Stimulated activated naive CD8-positive, alpha-beta T cell treated with anti-CD3 and anti-CD28 coated beads, Interleukin-15, Interleukin-2, amounts not matched to agents 100 ng/mL and 50 ng/mL, for 24 hours (primary cell): Measurements from ENCODE around the gene PPP1R10.
"Not testable (repeated sequence)": the region's sequence is repeated elsewhere in the genome, so short reads cannot be mapped to it uniquely, and the experiment has no call there.

Source experiments
- H3K27ac Mint-ChIP-seq: one replicate; pipeline ENCODE4 v1.8.0; 2021; ENCODE audit warnings: mild to moderate bottlenecking, mixed read lengths
- H3K27me3 Mint-ChIP-seq: one replicate; pipeline ENCODE4 v1.8.0; 2021; ENCODE audit warnings: mixed read lengths
- H3K36me3 Mint-ChIP-seq: one replicate; pipeline ENCODE4 v1.8.0; 2021; ENCODE audit warnings: low read depth, mixed read lengths
- H3K4me1 Mint-ChIP-seq: one replicate; pipeline ENCODE4 v1.8.0; 2021; ENCODE audit warnings: low read depth, mixed read lengths
- H3K4me3 Mint-ChIP-seq: one replicate; pipeline ENCODE4 v1.8.0; 2021; ENCODE audit warnings: mild to moderate bottlenecking, mixed read lengths
- H3K9me3 Mint-ChIP-seq: one replicate; pipeline ENCODE4 v1.8.0; 2021; ENCODE audit warnings: mixed read lengths

Gene PPP1R10

DNA sequence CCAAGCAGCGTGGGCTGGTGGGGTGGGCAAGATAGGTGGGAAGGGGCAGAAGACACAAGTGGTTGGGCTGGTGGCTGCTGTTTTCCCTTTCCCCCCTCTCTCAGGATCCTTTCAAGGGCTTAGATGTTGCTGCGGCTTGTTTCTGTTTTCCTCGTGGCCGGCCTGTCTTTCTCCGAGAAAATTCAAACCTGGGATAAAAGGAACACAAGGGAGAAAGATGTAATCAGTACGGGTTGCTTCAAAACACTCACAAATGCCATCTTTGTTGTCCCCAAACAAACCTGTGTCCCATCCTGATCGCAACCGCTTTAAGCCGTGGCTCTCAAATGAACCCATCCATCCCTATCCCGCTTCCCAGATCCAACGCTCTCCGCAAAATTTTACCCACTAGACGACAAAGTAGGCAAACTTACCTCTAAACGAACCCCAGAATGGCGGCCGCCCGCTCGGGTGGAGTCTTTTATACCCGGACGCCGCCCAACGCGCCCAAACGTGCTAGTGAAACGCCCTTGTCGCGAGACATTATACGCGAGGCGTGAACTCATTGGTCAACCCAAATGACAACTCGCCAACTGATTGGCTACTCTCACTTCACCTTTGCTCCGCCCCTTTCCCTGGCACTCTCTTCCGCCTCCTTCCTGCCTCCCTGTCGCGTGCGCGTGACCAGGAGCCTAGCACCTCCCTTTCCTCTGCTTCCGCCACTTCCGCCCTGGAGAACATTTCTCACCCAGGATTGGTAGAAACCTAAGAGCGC is at the start of gene PPP1R10:
PPP1R10 (minus strand) TSS at position 433 of the 754 bp plus-strand sequence. CDS start 7,299 bp downstream, outside the sequence.
- Mint-ChIP-seq H3K4me1 (peaks cover 59% of the 10 kb centered on the region), H3K36me3 (peaks cover 76% of the 10 kb centered on the region), H3K27ac (peak within 1 kb of the TSS; percentile 99), H3K9me3 (no peaks in the 10 kb centered on the region), H3K4me3 (peak within 1 kb of the TSS; percentile 96), H3K27me3 (peaks cover 3% of the 10 kb centered on the region)

- H3K27ac Mint-ChIP-seq: peak overlapping the region; percentile 66
- not testable (repeated sequence) for H3K4me3 Mint-ChIP-seq, H3K9me3 Mint-ChIP-seq, H3K27me3 Mint-ChIP-seq
- H3K4me1 Mint-ChIP-seq: peaks cover 22% of the 10 kb centered on the region
- H3K36me3 Mint-ChIP-seq: peaks cover 64% of the 10 kb centered on the region
These were observed 49.3 kb upstream of the PPP1R10 start for GRCh38 chr6:30666300-30666699.

GRCh38 chr6:30664994-30665767 is 48.1 kb upstream of the PPP1R10 start:
- no peak overlapping the region for H3K27ac Mint-ChIP-seq
- no peak overlapping the region for H3K4me3 Mint-ChIP-seq
- H3K4me1 Mint-ChIP-seq: peaks cover 15% of the 10 kb centered on the region
- peaks cover 58% of the 10 kb centered on the region for H3K36me3 Mint-ChIP-seq
- H3K9me3 Mint-ChIP-seq: no peaks in the 10 kb centered on the region
- no peaks in the 10 kb centered on the region for H3K27me3 Mint-ChIP-seq

DNA sequence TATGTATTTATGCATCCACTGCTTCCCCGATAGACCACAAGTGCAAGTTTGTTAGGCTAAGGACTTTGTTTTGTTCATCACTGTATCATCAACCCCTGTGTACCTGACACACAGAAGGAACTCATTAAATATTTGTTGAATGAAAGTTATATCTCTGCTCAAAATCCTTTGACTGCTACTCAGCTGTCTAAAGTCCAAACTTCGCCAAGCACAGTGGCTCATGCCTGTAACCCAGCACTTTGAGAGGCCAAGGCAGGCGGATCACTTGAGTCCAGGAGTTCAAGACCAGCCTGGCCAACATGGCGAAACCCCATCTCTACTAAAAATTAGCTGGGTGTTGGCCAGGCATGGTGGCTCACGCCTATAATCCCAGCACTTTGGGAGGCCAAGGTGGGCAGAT is 40.9 kb upstream of the PPP1R10 start:
- peak overlapping the region; percentile 74 for H3K27ac Mint-ChIP-seq
- H3K27me3 Mint-ChIP-seq, H3K4me1 Mint-ChIP-seq, H3K4me3 Mint-ChIP-seq, H3K9me3 Mint-ChIP-seq: not testable (repeated sequence)
- peaks cover 69% of the 10 kb centered on the region for H3K36me3 Mint-ChIP-seq

DNA sequence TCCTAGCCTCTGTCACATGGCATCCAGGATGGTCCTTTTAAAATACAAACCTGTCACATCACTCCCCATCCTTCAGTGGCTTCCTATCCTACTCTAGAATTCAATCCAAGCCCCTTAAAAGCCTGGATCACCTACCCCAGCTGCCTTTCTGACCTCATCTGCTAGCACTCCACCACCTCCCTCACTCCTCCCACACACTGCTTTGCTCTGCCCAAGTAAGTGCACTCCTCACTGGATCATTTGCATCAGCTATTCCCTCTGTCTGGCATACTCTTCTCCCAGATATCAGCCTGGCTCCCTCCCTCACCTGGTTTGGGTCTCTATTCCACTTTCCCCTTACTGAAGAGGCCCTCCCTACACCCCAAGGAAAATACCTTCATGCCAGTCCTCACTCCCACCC is 40.4 kb upstream of the PPP1R10 start:
- no peaks in the 10 kb centered on the region for H3K27me3 Mint-ChIP-seq
- H3K9me3 Mint-ChIP-seq: no peaks in the 10 kb centered on the region
- H3K36me3 Mint-ChIP-seq: peaks cover 69% of the 10 kb centered on the region
- no peaks in the 10 kb centered on the region for H3K4me1 Mint-ChIP-seq
- peak overlapping the region; percentile 74 for H3K27ac Mint-ChIP-seq
- no peak overlapping the region for H3K4me3 Mint-ChIP-seq

DNA sequence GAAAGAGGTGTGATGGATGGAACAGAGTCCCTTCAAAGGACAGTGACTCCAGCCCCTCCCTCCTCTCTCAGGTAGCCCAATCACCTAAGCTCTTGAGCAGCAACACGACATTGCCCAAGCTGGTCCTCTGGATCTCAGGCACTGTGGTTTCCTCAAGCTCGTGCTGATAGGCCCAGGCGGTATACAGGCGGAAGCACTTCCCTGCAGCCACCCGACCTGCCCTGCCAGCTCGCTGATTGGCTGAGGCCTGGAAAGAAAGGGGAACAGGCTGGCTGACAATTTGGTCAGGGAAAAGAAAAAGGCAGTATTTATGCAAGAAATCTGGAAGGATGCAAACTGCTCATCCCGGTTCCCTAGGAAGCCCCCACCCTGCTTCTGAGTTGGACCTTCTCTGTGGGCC is 39.5 kb upstream of the PPP1R10 start:
- H3K4me3 Mint-ChIP-seq: no peak overlapping the region
- H3K9me3 Mint-ChIP-seq: no peaks in the 10 kb centered on the region
- no peaks in the 10 kb centered on the region for H3K27me3 Mint-ChIP-seq
- H3K27ac Mint-ChIP-seq: no peak overlapping the region
- H3K36me3 Mint-ChIP-seq: peaks cover 67% of the 10 kb centered on the region
- H3K4me1 Mint-ChIP-seq: no peaks in the 10 kb centered on the region

DNA sequence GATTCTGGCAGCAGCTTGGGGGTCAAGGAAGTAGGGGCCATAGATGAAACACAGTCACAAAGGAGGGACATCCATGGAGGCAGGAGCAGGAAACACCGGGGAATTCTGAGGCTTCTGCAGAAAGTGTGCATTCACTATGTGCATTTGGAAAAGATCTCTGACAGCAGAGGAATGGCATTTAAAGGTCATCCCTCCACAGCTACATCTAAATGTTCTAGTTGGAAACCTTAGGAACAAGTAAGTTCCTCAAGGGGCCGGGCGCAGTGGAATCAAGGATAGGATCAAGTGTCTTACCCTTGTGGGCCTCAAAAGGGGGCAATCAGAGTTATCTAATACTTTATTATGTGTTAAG is 38.7 kb upstream of the PPP1R10 start:
- peaks cover 70% of the 10 kb centered on the region for H3K36me3 Mint-ChIP-seq
- no peak overlapping the region for H3K27ac Mint-ChIP-seq
- no peak overlapping the region for H3K4me3 Mint-ChIP-seq

DNA sequence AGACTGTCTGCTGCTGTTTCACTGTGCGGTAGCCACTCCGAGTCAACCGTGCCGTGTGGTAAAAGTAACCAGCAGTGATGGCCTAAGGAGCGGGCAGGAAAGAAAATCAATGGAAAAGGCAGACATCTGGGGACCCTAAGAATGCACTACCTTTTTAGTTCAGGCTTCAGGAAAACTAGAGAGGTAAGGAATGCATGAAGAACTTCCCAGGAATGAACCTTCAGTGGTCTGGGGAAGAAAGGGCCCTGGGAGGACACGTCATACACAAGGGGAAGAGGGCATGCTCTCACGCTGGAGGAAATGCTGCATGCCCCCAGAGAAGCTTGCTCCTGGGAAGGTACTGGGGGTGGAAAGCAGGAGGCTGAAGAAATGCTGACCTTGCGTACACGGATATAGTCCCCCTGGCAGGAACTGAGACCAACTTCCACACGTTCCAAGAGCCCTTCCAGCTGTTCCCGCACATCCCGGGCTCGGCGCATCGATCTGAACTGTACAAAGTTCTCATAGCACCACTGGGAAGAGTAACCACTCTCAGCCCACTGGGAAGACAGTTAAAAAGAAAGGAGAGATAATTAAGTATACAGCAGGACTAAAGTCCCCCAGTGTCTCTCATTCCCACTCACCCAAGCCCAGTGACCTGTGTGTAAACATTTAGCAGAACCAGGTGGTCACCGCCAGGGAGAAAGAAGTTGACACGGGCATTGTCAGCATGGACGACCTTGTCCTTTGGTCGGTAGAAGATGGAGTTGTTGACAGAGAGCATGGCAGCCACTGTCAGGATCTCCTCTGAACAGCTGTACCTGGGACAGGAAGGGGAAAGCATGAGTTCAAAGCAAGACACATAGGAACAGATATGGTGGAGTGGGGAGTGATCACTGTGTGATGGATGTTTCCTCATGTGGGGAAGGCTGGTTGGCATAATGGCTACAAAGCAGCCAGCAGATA is 38.0 kb upstream of the PPP1R10 start:
- Mint-ChIP-seq H3K27me3 (no peaks in the 10 kb centered on the region), H3K4me1 (no peaks in the 10 kb centered on the region), H3K4me3 (no peak overlapping the region), H3K27ac (no peak overlapping the region), H3K36me3 (peaks cover 69% of the 10 kb centered on the region), H3K9me3 (no peaks in the 10 kb centered on the region)

More for the DNA sequence above, 38.7 kb upstream of the PPP1R10 start:
- Mint-ChIP-seq H3K9me3 (no peaks in the 10 kb centered on the region), H3K27me3 (no peaks in the 10 kb centered on the region), H3K4me1 (no peaks in the 10 kb centered on the region)

DNA sequence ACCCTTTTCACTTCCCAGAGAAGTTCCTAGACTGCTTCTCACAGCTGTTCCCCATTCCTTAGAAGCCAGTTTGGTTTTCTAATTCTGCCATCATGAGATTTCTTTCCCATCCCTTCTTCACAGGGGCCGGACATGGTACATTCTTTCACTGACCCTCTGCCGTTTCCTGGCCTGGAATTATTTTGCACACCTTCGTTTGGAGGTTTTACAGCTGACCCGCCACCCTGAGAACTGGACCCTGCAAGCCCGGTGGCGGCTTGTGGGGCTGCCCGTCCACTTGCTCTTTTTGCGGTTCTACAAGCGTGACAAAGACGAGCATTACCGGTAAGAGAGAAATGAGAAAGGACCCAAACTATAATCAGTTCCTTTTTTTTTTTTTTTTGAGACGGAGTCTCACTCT is 34.1 kb upstream of the PPP1R10 start:
- peaks cover 19% of the 10 kb centered on the region for H3K4me1 Mint-ChIP-seq
- H3K36me3 Mint-ChIP-seq: peaks cover 50% of the 10 kb centered on the region
- no peaks in the 10 kb centered on the region for H3K9me3 Mint-ChIP-seq
- no peaks in the 10 kb centered on the region for H3K27me3 Mint-ChIP-seq
- no peak overlapping the region for H3K27ac Mint-ChIP-seq
- no peak overlapping the region for H3K4me3 Mint-ChIP-seq

DNA sequence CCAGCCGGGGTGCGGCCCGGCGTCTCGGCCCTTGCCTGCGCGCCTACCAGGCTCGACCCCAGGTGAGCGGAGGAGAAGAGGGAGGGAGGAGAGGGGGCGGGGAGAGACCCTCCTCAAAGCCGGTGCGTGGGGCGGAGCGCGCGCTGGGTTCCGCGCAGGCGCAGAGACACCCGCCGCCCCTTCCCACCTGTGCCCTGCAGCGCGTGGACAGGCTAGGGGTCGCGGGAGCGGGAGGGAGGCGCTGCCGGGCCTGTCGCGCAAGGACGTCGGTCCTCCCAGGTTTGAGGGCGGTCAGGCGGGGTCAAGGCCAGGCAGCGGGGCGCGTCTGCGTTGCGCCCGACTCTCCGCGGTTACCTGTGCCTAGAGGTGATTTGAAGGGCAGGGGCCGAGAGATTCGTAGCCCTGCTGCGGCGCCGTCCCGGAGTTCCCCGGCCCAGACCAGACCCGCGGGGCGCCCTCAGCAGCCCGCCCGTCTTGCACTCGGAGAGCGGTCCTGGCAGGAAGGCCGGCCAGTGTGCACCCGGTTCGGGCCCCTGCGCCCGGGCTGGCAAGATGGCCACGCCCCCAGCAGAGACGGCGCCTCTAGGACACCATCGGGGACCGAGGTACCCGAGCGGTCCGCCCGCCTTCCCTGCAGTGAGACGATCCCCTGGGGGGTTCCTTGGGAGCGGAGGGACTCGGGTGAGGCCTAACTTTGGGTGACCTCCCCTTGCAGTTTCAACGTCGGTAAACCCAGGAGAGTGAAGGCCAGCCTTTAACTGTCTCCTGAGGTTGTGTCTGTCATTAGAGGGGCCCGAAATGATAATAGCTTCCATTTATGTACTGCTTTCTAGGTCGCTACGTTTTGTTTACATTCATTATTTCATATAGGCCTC is 30.4 kb upstream of the PPP1R10 start:
- Mint-ChIP-seq H3K4me3 (peak overlapping the region; percentile 91), H3K4me1 (peaks cover 30% of the 10 kb centered on the region), H3K27ac (peak overlapping the region; percentile 88), H3K36me3 (peaks cover 47% of the 10 kb centered on the region), H3K27me3 (no peaks in the 10 kb centered on the region), H3K9me3 (no peaks in the 10 kb centered on the region)

DNA sequence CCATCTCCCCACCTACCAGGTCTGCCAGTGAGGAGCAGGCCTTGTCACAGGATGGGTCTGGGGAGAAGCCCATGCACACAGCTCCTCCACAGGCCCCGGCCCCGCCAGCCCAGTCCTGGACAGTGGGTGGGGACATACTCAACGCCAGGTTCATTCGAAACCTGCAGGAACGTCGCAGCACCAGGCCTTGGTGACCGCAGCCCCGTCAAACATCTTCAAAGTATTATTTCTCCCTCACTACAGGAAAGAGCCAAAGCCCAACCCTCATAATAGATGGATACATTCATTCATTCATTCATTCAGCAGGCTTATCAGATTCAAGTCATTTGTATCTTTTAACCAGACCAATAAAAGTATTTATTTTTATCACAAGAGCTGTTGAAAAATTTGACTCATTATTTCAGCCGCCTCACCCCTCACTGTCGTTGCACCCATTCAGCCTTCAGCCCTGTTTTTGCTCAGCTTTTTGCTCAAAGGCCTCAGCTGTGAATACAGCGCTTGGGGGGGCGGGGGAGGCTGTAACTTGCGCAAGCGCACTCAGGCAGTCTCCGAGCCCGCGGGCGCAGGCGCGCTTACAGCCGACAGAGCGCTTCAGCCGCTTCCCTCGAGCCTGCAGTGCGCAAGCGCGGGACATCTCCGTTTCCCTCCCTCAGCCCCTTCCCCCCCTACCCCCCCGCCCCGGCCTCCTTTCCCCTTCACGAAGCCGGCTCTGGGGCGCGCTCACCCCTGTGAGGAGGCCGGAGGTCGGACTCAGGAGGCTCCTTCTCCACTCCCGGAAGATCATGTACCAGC is 29.6 kb upstream of the PPP1R10 start, which contains the start of gene C6orf136:
C6orf136 (plus strand) TSS at position 684 of the 792 bp plus-strand sequence; CDS start at position 783, 99 bp downstream.
- H3K9me3 Mint-ChIP-seq: no peaks in the 10 kb centered on the region
- no peaks in the 10 kb centered on the region for H3K27me3 Mint-ChIP-seq
- H3K4me3 Mint-ChIP-seq: peak within 1 kb of the TSS; percentile 91
- peaks cover 43% of the 10 kb centered on the region for H3K36me3 Mint-ChIP-seq
- peaks cover 32% of the 10 kb centered on the region for H3K4me1 Mint-ChIP-seq
- peak within 1 kb of the TSS; percentile 88 for H3K27ac Mint-ChIP-seq

GRCh38 chr6:30645989-30646388 is 28.9 kb upstream of the PPP1R10 start:
- peak overlapping the region; percentile 23 for H3K27ac Mint-ChIP-seq
- H3K4me3 Mint-ChIP-seq: no peak overlapping the region
- no peaks in the 10 kb centered on the region for H3K9me3 Mint-ChIP-seq
- no peaks in the 10 kb centered on the region for H3K27me3 Mint-ChIP-seq
- peaks cover 39% of the 10 kb centered on the region for H3K4me1 Mint-ChIP-seq
- H3K36me3 Mint-ChIP-seq: peaks cover 44% of the 10 kb centered on the region

DNA sequence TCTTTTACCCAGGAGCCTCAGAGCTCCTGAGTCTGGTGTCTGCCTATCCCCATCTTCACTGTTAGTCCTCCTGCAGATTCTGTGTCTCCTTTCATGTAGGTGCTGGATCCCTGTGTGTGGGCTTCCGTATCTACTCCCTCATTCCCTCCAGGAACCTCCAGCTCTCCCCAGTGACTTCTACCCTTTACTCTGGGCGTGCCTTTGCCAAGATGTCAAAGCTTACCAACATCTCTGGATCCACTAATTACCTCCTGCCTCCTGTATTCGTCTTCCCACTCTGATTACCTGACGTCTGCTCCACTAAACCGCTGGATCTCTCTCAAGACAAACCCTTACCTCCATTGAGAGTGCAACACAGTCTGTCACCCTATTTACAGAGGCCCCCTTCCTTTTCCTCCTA is 27.7 kb upstream of the PPP1R10 start:
- Mint-ChIP-seq H3K27me3 (no peaks in the 10 kb centered on the region), H3K27ac (no peak overlapping the region), H3K9me3 (no peaks in the 10 kb centered on the region), H3K4me1 (peaks cover 46% of the 10 kb centered on the region), H3K4me3 (no peak overlapping the region), H3K36me3 (peaks cover 42% of the 10 kb centered on the region)
